ENCODE measurements around the gene PARP15.

- TF ChIP-seq ZNF423 (CRISPR knock-in tag; IDR thresholded peaks at IDR 0.05): no peak
- TF ChIP-seq ATF6 (CRISPR knock-in tag; IDR thresholded peaks at IDR 0.05): no peak
- no peak for TF ChIP-seq MYBL2 (CRISPR knock-in tag; IDR thresholded peaks at IDR 0.05)
- TF ChIP-seq KAT7 (CRISPR knock-in tag; IDR thresholded peaks at IDR 0.05; ENCODE audit: borderline replicate concordance): no peak
Measured at GRCh38 chr3:122578069-122578740, 755 bp downstream of the PARP15 start.

Measured in WTC11 (cell line).